ENCODE data around the gene GNS.

DNA sequence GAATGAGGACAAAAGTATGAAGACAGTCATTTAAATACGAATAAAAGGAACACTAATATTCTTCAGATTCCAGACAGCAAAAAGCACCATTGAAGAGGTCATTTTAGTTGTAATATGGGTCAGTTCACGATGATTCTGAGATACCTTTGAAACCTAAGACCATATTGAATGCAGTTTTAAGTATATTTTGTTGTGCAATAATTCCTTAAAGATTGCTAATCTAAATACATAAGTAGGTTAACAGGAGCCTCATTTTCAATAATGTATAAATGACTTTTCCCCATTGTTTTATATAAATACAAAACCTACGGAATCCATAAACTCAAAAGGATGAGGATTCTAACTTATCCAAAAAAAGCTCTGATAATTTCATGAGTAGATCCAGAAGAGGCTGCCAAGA is 5.8 kb downstream of the GNS start:
- no peak for TF ChIP-seq CHD2 (IDR thresholded peaks at IDR 0.05; ENCODE audit: low read length, partially characterized antibody)
- TF ChIP-seq, protein P1, sequence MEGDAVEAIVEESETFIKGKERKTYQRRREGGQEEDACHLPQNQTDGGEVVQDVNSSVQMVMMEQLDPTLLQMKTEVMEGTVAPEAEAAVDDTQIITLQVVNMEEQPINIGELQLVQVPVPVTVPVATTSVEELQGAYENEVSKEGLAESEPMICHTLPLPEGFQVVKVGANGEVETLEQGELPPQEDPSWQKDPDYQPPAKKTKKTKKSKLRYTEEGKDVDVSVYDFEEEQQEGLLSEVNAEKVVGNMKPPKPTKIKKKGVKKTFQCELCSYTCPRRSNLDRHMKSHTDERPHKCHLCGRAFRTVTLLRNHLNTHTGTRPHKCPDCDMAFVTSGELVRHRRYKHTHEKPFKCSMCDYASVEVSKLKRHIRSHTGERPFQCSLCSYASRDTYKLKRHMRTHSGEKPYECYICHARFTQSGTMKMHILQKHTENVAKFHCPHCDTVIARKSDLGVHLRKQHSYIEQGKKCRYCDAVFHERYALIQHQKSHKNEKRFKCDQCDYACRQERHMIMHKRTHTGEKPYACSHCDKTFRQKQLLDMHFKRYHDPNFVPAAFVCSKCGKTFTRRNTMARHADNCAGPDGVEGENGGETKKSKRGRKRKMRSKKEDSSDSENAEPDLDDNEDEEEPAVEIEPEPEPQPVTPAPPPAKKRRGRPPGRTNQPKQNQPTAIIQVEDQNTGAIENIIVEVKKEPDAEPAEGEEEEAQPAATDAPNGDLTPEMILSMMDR (IDR thresholded peaks at IDR 0.05) = no peak
- TF ChIP-seq, protein P2, sequence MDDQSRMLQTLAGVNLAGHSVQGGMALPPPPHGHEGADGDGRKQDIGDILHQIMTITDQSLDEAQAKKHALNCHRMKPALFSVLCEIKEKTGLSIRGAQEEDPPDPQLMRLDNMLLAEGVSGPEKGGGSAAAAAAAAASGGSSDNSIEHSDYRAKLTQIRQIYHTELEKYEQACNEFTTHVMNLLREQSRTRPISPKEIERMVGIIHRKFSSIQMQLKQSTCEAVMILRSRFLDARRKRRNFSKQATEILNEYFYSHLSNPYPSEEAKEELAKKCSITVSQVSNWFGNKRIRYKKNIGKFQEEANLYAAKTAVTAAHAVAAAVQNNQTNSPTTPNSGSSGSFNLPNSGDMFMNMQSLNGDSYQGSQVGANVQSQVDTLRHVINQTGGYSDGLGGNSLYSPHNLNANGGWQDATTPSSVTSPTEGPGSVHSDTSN (IDR thresholded peaks at IDR 0.05) = no peak
- TF ChIP-seq SMC3 (IDR thresholded peaks at IDR 0.05) = no peak
- no peak for TF ChIP-seq NFE2L2 (conservative IDR thresholded peaks at IDR 0.05; ENCODE audit: low read length)
- no peak for TF ChIP-seq JUNB (IDR thresholded peaks at IDR 0.05)
- TF ChIP-seq MYC (IDR thresholded peaks at IDR 0.05; ENCODE audit: borderline replicate concordance, low read length) = no peak
- no peak for TF ChIP-seq EP300 (IDR thresholded peaks at IDR 0.05)
- no peak for TF ChIP-seq POLR2A (IDR thresholded peaks at IDR 0.05; ENCODE audit: low read length)
- no peak for TF ChIP-seq SREBF2 (IDR thresholded peaks at IDR 0.05)
- TF ChIP-seq RCOR1 (IDR thresholded peaks at IDR 0.05; ENCODE audit: low read depth, low read length) = no peak
- no peak for TF ChIP-seq MAFK (IDR thresholded peaks at IDR 0.05; ENCODE audit: partially characterized antibody)

Measured in A549 (cell line).